ENCODE results near the gene TMEM141. TPM values are rescaled to one million over a fixed set of nuclear protein-coding genes. Genes with fewer than 3 reads are reported as not detected.

Gene TMEM141
- polyA plus RNA-seq, 1 donor (not counting 4 experiments of a cell fraction or from before 2014, with no cell fraction given), result 85.5 TPM

DNA sequence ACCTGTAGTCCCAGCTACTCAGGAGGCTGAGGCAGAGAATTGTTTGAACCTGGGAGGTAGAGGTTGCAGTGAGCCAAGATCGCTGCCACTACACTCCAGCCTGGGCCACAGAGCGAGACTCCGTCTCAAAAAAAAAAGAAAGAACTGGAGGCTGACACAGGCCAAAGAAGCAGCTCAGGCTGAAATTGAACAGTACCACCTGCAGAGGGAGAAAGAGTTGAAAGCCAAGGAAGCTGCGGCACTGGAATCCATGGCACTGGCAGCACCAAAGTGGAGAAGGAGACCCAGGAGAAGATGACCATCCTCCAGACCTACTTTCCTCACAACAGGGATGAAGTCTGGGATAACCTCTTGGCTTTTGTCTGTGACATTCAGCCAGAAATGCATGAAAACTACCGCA lies 11.3 kb upstream of the TMEM141 start:
- dilution Hi-C loops (cut with MboI; ENCODE audit: extremely low pct_ligation_motif_present, low sequenced_read_pairs), result no loop called here
- Histone ChIP-seq H2AFZ (ENCODE audit: control insufficient read depth, low read length) (no peak overlapping the region), H3K9me3 (ENCODE audit: control insufficient read depth, low read depth, low read length) (no peaks in the 10 kb centered on the region), H3K4me3 (ENCODE audit: control insufficient read depth in 2 of 3, extremely low read depth in 1 of 3, insufficient read depth in 2 of 3, low read depth in 1 of 3, low read length in 3 of 3) (no peak overlapping the region), H3K4me2 (ENCODE audit: control insufficient read depth, extremely low read depth, insufficient read depth, low read depth, low read length) (no peak overlapping the region), H4K20me1 (ENCODE audit: control insufficient read depth, extremely low read depth, insufficient read depth, low read length) (no peaks in the 10 kb centered on the region), H3K9ac (ENCODE audit: control insufficient read depth, extremely low read depth, insufficient read depth, low read length) (no peak overlapping the region), H3K79me2 (ENCODE audit: control insufficient read depth, insufficient read depth, low read length) (no peaks in the 10 kb centered on the region), H3K27ac (ENCODE audit: control insufficient read depth, insufficient read depth, low read length) (no peak overlapping the region), H3K4me1 (ENCODE audit: control insufficient read depth, extremely low read depth, insufficient read depth, low read length) (no peaks in the 10 kb centered on the region), H3K27me3 (ENCODE audit: control insufficient read depth, extremely low read depth, insufficient read depth, low read length) (peaks cover 25% of the 10 kb centered on the region), H3K9me1 (ENCODE audit: control insufficient read depth, extremely low read depth, insufficient read depth, low read length) (no peaks in the 10 kb centered on the region), H3K36me3 (ENCODE audit: control insufficient read depth in 2 of 2, extremely low read depth in 1 of 2, insufficient read depth in 2 of 2, low read length in 2 of 2) (no peaks in the 10 kb centered on the region)
- DNase-seq (ENCODE audit: low read depth, low spot score), result no peak
- no peak for FAIRE-seq
- TF ChIP-seq, protein P1, sequence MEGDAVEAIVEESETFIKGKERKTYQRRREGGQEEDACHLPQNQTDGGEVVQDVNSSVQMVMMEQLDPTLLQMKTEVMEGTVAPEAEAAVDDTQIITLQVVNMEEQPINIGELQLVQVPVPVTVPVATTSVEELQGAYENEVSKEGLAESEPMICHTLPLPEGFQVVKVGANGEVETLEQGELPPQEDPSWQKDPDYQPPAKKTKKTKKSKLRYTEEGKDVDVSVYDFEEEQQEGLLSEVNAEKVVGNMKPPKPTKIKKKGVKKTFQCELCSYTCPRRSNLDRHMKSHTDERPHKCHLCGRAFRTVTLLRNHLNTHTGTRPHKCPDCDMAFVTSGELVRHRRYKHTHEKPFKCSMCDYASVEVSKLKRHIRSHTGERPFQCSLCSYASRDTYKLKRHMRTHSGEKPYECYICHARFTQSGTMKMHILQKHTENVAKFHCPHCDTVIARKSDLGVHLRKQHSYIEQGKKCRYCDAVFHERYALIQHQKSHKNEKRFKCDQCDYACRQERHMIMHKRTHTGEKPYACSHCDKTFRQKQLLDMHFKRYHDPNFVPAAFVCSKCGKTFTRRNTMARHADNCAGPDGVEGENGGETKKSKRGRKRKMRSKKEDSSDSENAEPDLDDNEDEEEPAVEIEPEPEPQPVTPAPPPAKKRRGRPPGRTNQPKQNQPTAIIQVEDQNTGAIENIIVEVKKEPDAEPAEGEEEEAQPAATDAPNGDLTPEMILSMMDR (optimal IDR thresholded peaks at IDR 0.05 in 1 of 3, IDR thresholded peaks at IDR 0.05 in 1 of 3, conservative IDR thresholded peaks at IDR 0.05 in 1 of 3; ENCODE audit: extremely low read depth in 1 of 3, insufficient read depth in 2 of 3, low read length in 3 of 3), result no peak
- no peak for TF ChIP-seq EZH2 (IDR thresholded peaks at IDR 0.05; ENCODE audit: low read length)

DNA sequence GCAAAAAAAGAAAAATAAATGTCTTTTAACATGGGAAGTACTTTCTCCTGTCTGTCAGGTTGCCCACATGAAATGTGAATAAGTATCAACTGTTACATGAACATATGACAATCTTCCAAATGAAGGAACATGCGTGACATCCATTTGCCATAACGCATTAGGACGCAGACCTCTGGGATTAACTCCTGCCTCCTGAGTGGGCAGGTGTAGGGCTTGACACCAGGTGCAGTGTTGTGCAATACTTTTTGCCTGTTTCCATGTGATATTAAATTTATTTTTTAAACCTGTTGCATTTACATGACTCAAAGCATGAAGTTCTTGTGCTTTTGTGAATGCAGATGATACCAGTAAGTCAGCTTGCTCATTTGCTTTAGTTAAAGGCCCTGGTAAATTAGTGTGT lies 8.7 kb upstream of the TMEM141 start:
- no peaks in the 10 kb centered on the region for H3K4me1 ChIP-seq (ENCODE audit: control insufficient read depth, extremely low read depth, insufficient read depth, low read length)
- H3K27me3 ChIP-seq (ENCODE audit: control insufficient read depth, extremely low read depth, insufficient read depth, low read length), result peaks cover 19% of the 10 kb centered on the region
- no peak overlapping the region for H3K9ac ChIP-seq (ENCODE audit: control insufficient read depth, extremely low read depth, insufficient read depth, low read length)
- FAIRE-seq (no peak), DNase-seq (ENCODE audit: low read depth, low spot score) (no peak)
- no peaks in the 10 kb centered on the region for H3K9me3 ChIP-seq (ENCODE audit: control insufficient read depth, low read depth, low read length)
- dilution Hi-C loops (cut with MboI; ENCODE audit: extremely low pct_ligation_motif_present, low sequenced_read_pairs), result no loop called here
- no peaks in the 10 kb centered on the region for H3K9me1 ChIP-seq (ENCODE audit: control insufficient read depth, extremely low read depth, insufficient read depth, low read length)
- no peak overlapping the region for H2AFZ ChIP-seq (ENCODE audit: control insufficient read depth, low read length)
- H3K79me2 ChIP-seq (ENCODE audit: control insufficient read depth, insufficient read depth, low read length), result no peaks in the 10 kb centered on the region
- TF ChIP-seq, protein P1 (optimal IDR thresholded peaks at IDR 0.05 in 1 of 3, IDR thresholded peaks at IDR 0.05 in 1 of 3, conservative IDR thresholded peaks at IDR 0.05 in 1 of 3; ENCODE audit: extremely low read depth in 1 of 3, insufficient read depth in 2 of 3, low read length in 3 of 3), result no peak
- no peak for TF ChIP-seq EZH2 (IDR thresholded peaks at IDR 0.05; ENCODE audit: low read length)
- H4K20me1 ChIP-seq (ENCODE audit: control insufficient read depth, extremely low read depth, insufficient read depth, low read length), result no peaks in the 10 kb centered on the region
- H3K36me3 ChIP-seq (ENCODE audit: control insufficient read depth in 2 of 2, extremely low read depth in 1 of 2, insufficient read depth in 2 of 2, low read length in 2 of 2), result no peaks in the 10 kb centered on the region
- H3K4me2 ChIP-seq (ENCODE audit: control insufficient read depth, extremely low read depth, insufficient read depth, low read depth, low read length), result no peak overlapping the region
- H3K4me3 ChIP-seq (ENCODE audit: control insufficient read depth in 2 of 3, extremely low read depth in 1 of 3, insufficient read depth in 2 of 3, low read depth in 1 of 3, low read length in 3 of 3), result no peak overlapping the region
- no peak overlapping the region for H3K27ac ChIP-seq (ENCODE audit: control insufficient read depth, insufficient read depth, low read length)
